Endothelial cell of umbilical vein (primary cell): Measurements from ENCODE around the gene ETV6. TPM values are rescaled to one million over a fixed set of nuclear protein-coding genes. Genes with fewer than 3 reads are reported as not detected.

Experiments
- BruUV-seq: library from RNA; stranded (reverse); fragments of 400-500 nt; replicated peaks from 2 replicates; lab custom pipeline; 2021; lab: Mats Ljungman, UMichigan
- CTCF ChIA-PET: fragments of 300-600, 350-600 bp; sonication (Branson Sonifier 250); formaldehyde crosslinking; loops from one replicate; lab custom pipeline; 2021; ENCODE audit warnings: antibody characterized with exemption, inconsistent platforms; lab: Charles Lee
- POLR2A ChIA-PET: fragments of 300-600, 350-600 bp; sonication (Branson Sonifier 250); formaldehyde crosslinking; loops from one replicate; lab custom pipeline; 2021; ENCODE audit warnings: antibody characterized with exemption, inconsistent platforms; lab: Charles Lee
- DNase-seq: peaks from one replicate; pipeline ENCODE4 v3.0.0-alpha.2; 2011; ENCODE audit warnings: low read depth, low spot score
- FAIRE-seq: peaks from 2 replicates; lab custom pipeline; 2011; peaks lifted over from hg19 to GRCh38; lab: Jason Lieb, UNC
- H2AFZ ChIP-seq: 2 replicates; pipeline ENCODE4 v1.6.0; 2012; ENCODE audit warnings: low read depth, low read length, control low read depth, inconsistent platforms
- H3K27ac ChIP-seq: 2 replicates; pipeline ENCODE4 v1.5.1; 2011; ENCODE audit warnings: low read depth, mild to moderate bottlenecking, control low read depth, low read length, moderate library complexity; ENCODE audit not compliant: insufficient read depth
- H3K27me3 ChIP-seq, 2 experiments: 2 replicates each; pipeline versions ENCODE4 v1.6.0 to v1.6.1; 2011; ENCODE audit warnings: low read length in 2 of 2, mixed read lengths in 1 of 2; ENCODE audit not compliant: control insufficient read depth in 2 of 2, insufficient read depth in 2 of 2
- H3K36me3 ChIP-seq, 2 experiments: 2 replicates in 1 of 2; 3 replicates in 1 of 2; pipeline ENCODE4 v1.5.1; 2011; ENCODE audit warnings: low read length in 2 of 2, mild to moderate bottlenecking in 1 of 2, moderate library complexity in 1 of 2; ENCODE audit not compliant: control insufficient read depth in 2 of 2, insufficient read depth in 2 of 2; ENCODE audit errors: extremely low read depth in 1 of 2
- H3K4me1 ChIP-seq: 3 replicates; pipeline ENCODE4 v1.5.1; 2011; ENCODE audit warnings: mild to moderate bottlenecking, low read length; ENCODE audit not compliant: control insufficient read depth, insufficient read depth; ENCODE audit errors: extremely low read depth
- H3K4me2 ChIP-seq: 2 replicates; pipeline ENCODE4 v1.6.1; 2011; ENCODE audit warnings: low read length, control low read depth, mixed read lengths; ENCODE audit not compliant: insufficient read depth
- H3K4me3 ChIP-seq, 3 experiments: fragments of 200-600 bp in 1 of 3; sonication (generic), shearing (Covaris generic) in 1 of 3; replicated peaks in 1 of 3; 2 replicates each; pipeline ENCODE4 v1.5.1; 2011 to 2016; ENCODE audit warnings: control low read depth in 3 of 3, low read length in 3 of 3, mild to moderate bottlenecking in 2 of 3, inconsistent platforms in 1 of 3, low read depth in 1 of 3, moderate library complexity in 1 of 3; ENCODE audit not compliant: insufficient read depth in 1 of 3
- H3K79me2 ChIP-seq: 2 replicates; pipeline ENCODE4 v1.6.0; 2012; ENCODE audit warnings: low read length, inconsistent platforms; ENCODE audit not compliant: control insufficient read depth, insufficient read depth
- H3K9ac ChIP-seq: replicated peaks from 2 replicates; pipeline ENCODE3; 2011; ENCODE audit warnings: low read length, control low read depth; ENCODE audit not compliant: insufficient read depth; ENCODE audit errors: extremely low read depth
- H3K9me1 ChIP-seq: replicated peaks from 3 replicates; pipeline ENCODE4 v1.6.0; 2011; ENCODE audit warnings: mild to moderate bottlenecking, low read length; ENCODE audit not compliant: control insufficient read depth, insufficient read depth; ENCODE audit errors: extremely low read depth
- H3K9me3 ChIP-seq: replicated peaks from 2 replicates; pipeline ENCODE4 v1.5.1; 2012; ENCODE audit warnings: low read length, inconsistent platforms; ENCODE audit not compliant: control insufficient read depth, insufficient read depth
- H4K20me1 ChIP-seq: replicated peaks from 2 replicates; pipeline ENCODE3; 2011; ENCODE audit warnings: mild to moderate bottlenecking, low read length; ENCODE audit not compliant: control insufficient read depth, insufficient read depth; ENCODE audit errors: extremely low read depth
- CTCF ChIP-seq, 2 donors: IDR thresholded peaks; 1 replicate in 1 of 2; 2 replicates in 1 of 2; pipeline ENCODE4 v1.5.1; 2011; ENCODE audit warnings: low read length in 2 of 2, mild to moderate bottlenecking in 2 of 2, moderate library complexity in 2 of 2, control low read depth in 1 of 2, inconsistent platforms in 1 of 2, low read depth in 1 of 2; ENCODE audit not compliant: insufficient read depth in 1 of 2; ENCODE audit errors: extremely low read depth in 1 of 2
- EZH2 ChIP-seq: IDR thresholded peaks from 2 replicates; pipeline ENCODE4 v1.6.1; 2012; ENCODE audit warnings: borderline replicate concordance, low read depth, mild to moderate bottlenecking, moderate library complexity, low read length, inconsistent platforms; ENCODE audit not compliant: severe bottlenecking
- FOS ChIP-seq: IDR thresholded peaks from 2 replicates; pipeline ENCODE4 v1.6.1; 2011; ENCODE audit warnings: mild to moderate bottlenecking, low read length, moderate library complexity, borderline replicate concordance; ENCODE audit not compliant: insufficient read depth
- GATA2 ChIP-seq: IDR thresholded peaks from 2 replicates; pipeline ENCODE4 v1.7.0; 2011; ENCODE audit warnings: low read depth, mild to moderate bottlenecking, moderate library complexity, mixed read lengths, low read length; ENCODE audit not compliant: insufficient read length, insufficient read depth
- JUN ChIP-seq: IDR thresholded peaks from 2 replicates; pipeline ENCODE4 v1.6.1; 2011; ENCODE audit warnings: borderline replicate concordance, low read depth; ENCODE audit not compliant: insufficient read length, insufficient read depth
- MYC ChIP-seq: IDR thresholded peaks from one replicate; pipeline ENCODE4 v1.6.1; 2011; ENCODE audit warnings: mild to moderate bottlenecking, low read depth, low read length
- POLR2A ChIP-seq: IDR thresholded peaks from 2 replicates; pipeline ENCODE4 v1.6.1; 2012; ENCODE audit warnings: low read depth, mild to moderate bottlenecking, control low read depth, low read length
- POLR2AphosphoS5 ChIP-seq: IDR thresholded peaks from 2 replicates; pipeline ENCODE4 v1.6.1; 2012; ENCODE audit warnings: low read depth, mild to moderate bottlenecking, control low read depth, low read length, moderate library complexity; ENCODE audit not compliant: insufficient read depth
- dilution Hi-C: fragments of 300-500 bp; cut with MboI; formaldehyde crosslinking; loops from one replicate; pipeline ENCODE4 v1.15.0; 2019; ENCODE audit warnings: low sequenced_read_pairs; ENCODE audit not compliant: extremely low pct_ligation_motif_present
- intact Hi-C: fragments of 100-400 bp; cut with micrococcal nuclease; formaldehyde crosslinking; loops from one replicate; pipeline ENCODE4 v1.10.0; 2022
- polyA plus RNA-seq, 4 experiments: library from polyadenylated mRNA; depleted of rRNA in 3 of 4; stranded (reverse) in 3 of 4; unstranded in 1 of 4; fragments of >200 nt; gene quantifications; 2 replicates each; pipeline versions ENCODE4 v1.2.1 to v1.2.3, GENCODE V29; 2011 to 2012; ENCODE audit warnings: missing spikeins in 1 of 4
- total RNA-seq: library from RNA; stranded (reverse); gene quantifications from 2 replicates; pipeline ENCODE4 v1.2.3, GENCODE V29; 2021
- TF ChIP-seq, protein P1 (sequence below): IDR thresholded peaks from 2 replicates; pipeline ENCODE4 v1.6.1; 2011; ENCODE audit not compliant: insufficient read depth, insufficient read length

Gene ETV6
- total and polyA plus RNA-seq, 2 donors (not counting 3 experiments of a cell fraction or from before 2014, with no cell fraction given) = 15.9 to 57.1 TPM

DNA sequence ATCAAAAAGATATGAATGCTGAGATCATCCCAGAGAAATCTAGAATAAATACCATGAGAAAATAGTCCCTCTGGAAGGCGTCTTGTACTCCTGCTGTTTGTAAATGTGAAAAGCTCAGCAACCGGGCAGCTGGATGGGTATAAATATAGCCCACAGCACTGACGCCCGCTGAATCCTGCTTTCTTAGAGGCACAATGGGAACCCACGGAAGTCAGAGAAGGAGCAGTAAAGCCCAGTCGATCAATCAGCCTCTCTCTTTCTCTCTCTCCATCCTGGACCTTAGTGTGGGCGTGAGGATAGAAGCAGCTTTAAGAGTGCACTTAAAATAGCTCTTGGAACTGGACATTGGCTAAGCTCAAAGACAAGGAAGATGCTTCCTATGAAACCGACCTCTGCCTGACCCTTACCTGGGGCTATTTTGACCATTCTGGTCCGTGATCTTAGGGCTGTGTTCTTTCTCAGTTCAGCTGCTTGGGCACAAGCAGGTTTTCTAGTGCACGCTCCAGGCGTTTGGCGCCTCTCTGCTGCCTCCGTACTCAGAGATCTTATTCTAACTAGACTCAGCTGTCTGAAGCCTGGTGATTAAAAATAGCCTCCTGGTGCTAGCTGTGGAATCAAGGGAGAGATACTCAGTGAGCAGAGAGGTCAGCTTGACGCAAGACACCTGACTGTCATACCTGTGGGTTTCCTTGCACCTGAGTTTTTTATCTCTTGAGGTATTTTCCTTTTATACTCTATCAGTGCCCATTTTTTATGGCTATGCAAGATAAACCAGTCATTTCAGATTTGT lies 144.6 kb downstream of the ETV6 start:
- H3K27me3 ChIP-seq = no peaks in the 10 kb centered on the region
- no peak overlapping the region for H3K9ac ChIP-seq
- no peaks in the 10 kb centered on the region for H4K20me1 ChIP-seq
- POLR2A ChIA-PET = no interaction called here
- no peaks in the 10 kb centered on the region for H3K36me3 ChIP-seq
- H3K4me2 ChIP-seq = no peak overlapping the region
- no peak overlapping the region for H3K4me3 ChIP-seq
- BruUV-seq = no TSS peak
- H2AFZ ChIP-seq = no peak overlapping the region
- intact Hi-C loops = no loop called here
- no peaks in the 10 kb centered on the region for H3K9me3 ChIP-seq
- FAIRE-seq = no peak
- H3K4me1 ChIP-seq = peaks cover 57% of the 10 kb centered on the region
- CTCF ChIA-PET = interaction anchor here (1.2 kb wide), 1 partner anchor 239 kb away, joined by 4 read pairs; no protein-coding TSS in a partner anchor
- dilution Hi-C loops = no loop called here
- TF ChIP-seq FOS = no peak
- TF ChIP-seq, protein P1, sequence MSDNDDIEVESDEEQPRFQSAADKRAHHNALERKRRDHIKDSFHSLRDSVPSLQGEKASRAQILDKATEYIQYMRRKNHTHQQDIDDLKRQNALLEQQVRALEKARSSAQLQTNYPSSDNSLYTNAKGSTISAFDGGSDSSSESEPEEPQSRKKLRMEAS = no peak
- TF ChIP-seq EZH2 = no peak
- TF ChIP-seq MYC = no peak
- no peak for TF ChIP-seq POLR2A
- no peak for TF ChIP-seq JUN
- TF ChIP-seq CTCF (IDR thresholded peaks at IDR 0.05; ENCODE audit: extremely low read depth in 1 of 2, insufficient read depth in 1 of 2, low read depth in 1 of 2, low read length in 2 of 2) = no peak
- TF ChIP-seq GATA2 = no peak
- TF ChIP-seq POLR2AphosphoS5 = no peak
- DNase-seq = no peak
- peak overlapping the region; percentile 33 for H3K27ac ChIP-seq
- peaks cover 32% of the 10 kb centered on the region for H3K79me2 ChIP-seq
- H3K9me1 ChIP-seq = no peaks in the 10 kb centered on the region
